Erythroblast (primary cell): Measurements from ENCODE around the gene TXNIP.
A peak's percentile ranks its signal among the peaks of the same experiment; 100 is the strongest.

ENCODE experiments used
- DNase-seq, 2 experiments: peaks; one replicate each; lab custom pipeline; 2025; lab: John Stamatoyannopoulos, UW
- GATA1 ChIP-seq: IDR thresholded peaks from 2 replicates; pipeline ENCODE4 v1.6.1; 2011; ENCODE audit warnings: low read depth, mild to moderate bottlenecking, control low read depth, low read length, moderate library complexity
- POLR2A ChIP-seq: IDR thresholded peaks from 2 replicates; pipeline ENCODE4 v1.6.1; 2011; ENCODE audit warnings: mild to moderate bottlenecking, low read length

The TXNIP gene

GRCh38 chr1:145975216-145975615 lies 21.2 kb downstream of the TXNIP start:
- no peak for TF ChIP-seq GATA1
- no peak for DNase-seq

- no peak for DNase-seq
- TF ChIP-seq POLR2A (no peak), GATA1 (no peak)
Observed at GRCh38 chr1:145974721-145975120, 21.7 kb downstream of the TXNIP start.

- DNase-seq = no peak
- TF ChIP-seq GATA1 = no peak
Observed at GRCh38 chr1:145972580-145972979, 23.8 kb downstream of the TXNIP start.

- DNase-seq = no peak
- TF ChIP-seq GATA1 (no peak), POLR2A (no peak)
Observed at GRCh38 chr1:145967288-145967687, 29.1 kb downstream of the TXNIP start.

- TF ChIP-seq POLR2A = no peak
- no peak for TF ChIP-seq GATA1
- DNase-seq = no peak
Observed at GRCh38 chr1:145965119-145965744, 31.1 kb downstream of the TXNIP start.

GRCh38 chr1:145964328-145965118 lies 31.9 kb downstream of the TXNIP start, which contains the start of the genes ANKRD34A and POLR3GL:
Gene ANKRD34A (minus strand): TSS chr1:145964575. CDS start chr1:145961759, 2,816 bp downstream.
Gene POLR3GL (plus strand): TSS chr1:145964690. CDS start chr1:145974866, 10,176 bp downstream.
- no peak for TF ChIP-seq GATA1
- TF ChIP-seq POLR2A = peak; percentile 99
- peak; percentile 95 for DNase-seq

- DNase-seq = peak in 1 of 2 experiments; percentile 39
- TF ChIP-seq POLR2A (no peak), GATA1 (no peak)
Observed at GRCh38 chr1:145963265-145964019, 32.9 kb downstream of the TXNIP start.

- DNase-seq = peak in 1 of 2 experiments; percentile 37
- TF ChIP-seq GATA1 (no peak), POLR2A (no peak)
Observed at GRCh38 chr1:145962157-145963102, 33.9 kb downstream of the TXNIP start.

GRCh38 chr1:145961425-145962156 lies 34.8 kb downstream of the TXNIP start:
- TF ChIP-seq GATA1 = no peak
- TF ChIP-seq POLR2A = no peak
- DNase-seq = peak; percentile 48 to 58

- no peak for DNase-seq
- TF ChIP-seq GATA1 (no peak), POLR2A (no peak)
Observed at GRCh38 chr1:145961109-145961424, 35.3 kb downstream of the TXNIP start.

- DNase-seq = peak; percentile 70 to 71
- TF ChIP-seq GATA1 (no peak), POLR2A (peak; percentile 34)
Observed at GRCh38 chr1:145960468-145961108, 35.8 kb downstream of the TXNIP start.

GRCh38 chr1:145959957-145960467 lies 36.4 kb downstream of the TXNIP start:
- DNase-seq = no peak
- TF ChIP-seq GATA1 = no peak
- TF ChIP-seq POLR2A = no peak
